ENCODE results near the gene MYL2.

The MYL2 gene

GRCh38 chr12:110929818-110930217 lies 9.4 kb upstream of the MYL2 start:
- no peak overlapping the region for H3K4me3 ChIP-seq (ENCODE audit: low read depth, low read length)
- DNase-seq (ENCODE audit: low read depth): no peak
- no peak for TF ChIP-seq CTCF (IDR thresholded peaks at IDR 0.05; ENCODE audit: control insufficient read depth, extremely low read depth, insufficient read depth)

DNA sequence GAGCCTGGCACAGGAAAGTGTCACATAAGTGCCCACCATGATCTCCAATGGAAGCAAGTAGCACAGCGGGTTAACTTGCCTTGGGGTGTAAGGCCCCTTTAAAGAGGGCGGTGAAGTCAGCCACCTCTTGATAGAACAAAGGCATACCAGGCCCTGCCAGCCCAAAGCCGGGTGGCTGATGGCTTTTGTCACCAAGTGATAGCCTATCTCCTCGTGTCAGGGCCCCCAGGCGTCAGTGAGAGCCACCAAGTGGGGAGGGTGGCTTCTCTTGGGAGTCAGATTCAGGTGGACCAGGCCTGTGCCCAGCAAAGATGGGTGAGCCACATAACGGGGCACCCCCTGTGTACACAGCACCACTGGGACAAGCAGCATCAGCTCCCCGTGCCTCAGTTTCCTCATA lies 8.3 kb upstream of the MYL2 start:
- no peak for TF ChIP-seq CTCF (IDR thresholded peaks at IDR 0.05; ENCODE audit: control insufficient read depth, extremely low read depth, insufficient read depth)
- DNase-seq (ENCODE audit: low read depth): no peak
- no peak overlapping the region for H3K4me3 ChIP-seq (ENCODE audit: low read depth, low read length)

GRCh38 chr12:110927546-110927945 lies 7.2 kb upstream of the MYL2 start:
- no peak for TF ChIP-seq CTCF (IDR thresholded peaks at IDR 0.05; ENCODE audit: control insufficient read depth, extremely low read depth, insufficient read depth)
- H3K4me3 ChIP-seq (ENCODE audit: low read depth, low read length): no peak overlapping the region
- DNase-seq (ENCODE audit: low read depth): no peak

GRCh38 chr12:110923692-110924334 lies 3.4 kb upstream of the MYL2 start:
- DNase-seq (ENCODE audit: low read depth): no peak
- no peak for TF ChIP-seq CTCF (IDR thresholded peaks at IDR 0.05; ENCODE audit: control insufficient read depth, extremely low read depth, insufficient read depth)
- no peak overlapping the region for H3K4me3 ChIP-seq (ENCODE audit: low read depth, low read length)

GRCh38 chr12:110923192-110923591 lies 2.8 kb upstream of the MYL2 start:
- no peak for DNase-seq (ENCODE audit: low read depth)
- no peak for TF ChIP-seq CTCF (IDR thresholded peaks at IDR 0.05; ENCODE audit: control insufficient read depth, extremely low read depth, insufficient read depth)
- no peak overlapping the region for H3K4me3 ChIP-seq (ENCODE audit: low read depth, low read length)

DNA sequence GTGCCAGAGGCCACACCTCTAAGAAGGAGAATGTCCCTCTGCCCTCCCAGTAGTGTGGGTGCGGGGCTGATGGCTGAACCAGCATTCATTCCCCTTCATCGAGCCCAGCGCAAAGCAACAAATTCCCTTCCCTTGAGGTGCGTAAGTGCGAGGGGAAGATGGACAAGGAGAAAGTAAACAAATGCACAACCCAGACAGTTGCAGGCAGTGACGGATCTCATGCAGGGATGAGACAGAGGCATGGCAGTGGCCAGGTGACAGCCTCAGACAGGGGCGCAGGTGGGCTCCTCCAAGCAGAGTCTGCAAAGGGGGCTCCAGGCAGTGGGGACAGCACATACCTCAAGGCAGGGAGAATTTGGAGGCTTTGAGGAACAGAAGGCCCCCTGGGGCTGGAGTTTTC lies 2.3 kb upstream of the MYL2 start:
- TF ChIP-seq CTCF (IDR thresholded peaks at IDR 0.05; ENCODE audit: control insufficient read depth, extremely low read depth, insufficient read depth): no peak
- H3K4me3 ChIP-seq (ENCODE audit: low read depth, low read length): no peak overlapping the region
- no peak for DNase-seq (ENCODE audit: low read depth)

DNA sequence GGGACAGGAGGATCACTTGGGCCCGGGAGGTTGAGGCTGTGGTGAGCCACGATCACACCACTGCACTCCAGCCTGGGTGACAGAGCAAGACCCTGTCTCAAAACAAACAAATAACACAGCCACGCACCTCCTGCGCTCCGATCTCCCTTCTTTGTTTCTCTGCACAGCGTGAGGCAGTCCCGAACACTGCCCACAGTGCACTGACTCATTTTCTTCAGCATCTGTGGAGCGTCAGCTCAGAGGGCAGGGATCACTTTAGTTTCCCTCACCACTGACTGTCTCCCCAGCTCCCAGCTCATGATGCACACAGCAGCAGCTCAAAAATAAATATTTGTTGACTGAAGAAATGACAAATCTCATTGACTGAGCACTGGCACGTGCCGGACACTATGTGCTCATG lies 883 bp upstream of the MYL2 start:
- no peak for TF ChIP-seq CTCF (IDR thresholded peaks at IDR 0.05; ENCODE audit: control insufficient read depth, extremely low read depth, insufficient read depth)
- DNase-seq (ENCODE audit: low read depth): no peak
- no peak overlapping the region for H3K4me3 ChIP-seq (ENCODE audit: low read depth, low read length)

Data from LNCaP clone FGC (cell line).